ENCODE results near the gene SWAP70. TPM values are rescaled to one million over a fixed set of nuclear protein-coding genes. Genes with fewer than 3 reads are reported as not detected.

The SWAP70 gene
- total RNA-seq, 2 experiments from 2014 or later = 9.0 to 10.3 TPM

DNA sequence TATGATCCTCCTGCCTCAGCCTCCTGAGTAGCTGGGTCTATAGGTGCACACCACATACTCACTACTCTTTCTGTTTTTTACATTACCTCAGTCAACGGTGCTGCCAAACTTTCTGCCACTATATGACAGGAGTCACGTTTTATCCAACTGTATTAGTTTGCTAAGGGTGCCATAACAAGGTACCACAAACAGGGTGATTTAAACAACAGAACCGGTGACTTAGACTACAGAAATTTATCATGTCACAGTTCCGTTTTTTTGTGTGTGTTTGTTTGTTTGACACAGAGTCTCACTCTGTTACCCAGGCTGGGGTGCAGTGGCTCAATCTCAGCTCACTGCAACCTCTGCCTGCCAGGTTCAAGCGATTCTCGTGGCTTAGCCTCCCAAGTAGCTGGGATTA, 6.3 kb upstream of the SWAP70 start:
- no peak for DNase-seq
- H3K27me3 Mint-ChIP-seq = peaks cover 16% of the 10 kb centered on the region
- H3K36me3 Mint-ChIP-seq (ENCODE audit: low read depth) = no peaks in the 10 kb centered on the region
- ChIA-PET CTCF (no interaction called here), POLR2A (no interaction called here)
- H3K4me3 Mint-ChIP-seq = no peak overlapping the region
- no peaks in the 10 kb centered on the region for H3K9me3 Mint-ChIP-seq
- no peak overlapping the region for H3K27ac Mint-ChIP-seq
- peaks cover 6% of the 10 kb centered on the region for H3K4me1 Mint-ChIP-seq

DNA sequence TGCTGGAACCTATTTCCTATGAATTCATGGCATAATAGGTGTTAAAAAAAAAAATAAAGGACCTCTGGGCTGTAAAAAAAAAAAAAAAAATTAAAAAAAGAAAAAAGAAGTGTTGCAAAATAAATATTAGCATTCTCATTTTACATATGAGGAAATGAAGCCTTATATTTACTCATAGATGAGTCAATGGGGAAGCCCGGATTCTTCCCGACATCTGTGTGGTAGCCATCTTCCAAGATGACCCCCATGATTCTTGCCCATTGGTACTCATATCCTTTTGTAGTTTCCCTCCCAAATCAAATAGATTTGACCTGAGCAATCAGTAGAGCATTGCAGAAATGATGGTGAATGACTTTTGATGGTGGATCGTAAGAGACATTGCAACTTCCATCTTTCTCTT, 3.0 kb upstream of the SWAP70 start:
- no peak for DNase-seq
- peaks cover 37% of the 10 kb centered on the region for H3K27me3 Mint-ChIP-seq
- H3K9me3 Mint-ChIP-seq = peaks cover 6% of the 10 kb centered on the region
- POLR2A ChIA-PET = no interaction called here
- H3K36me3 Mint-ChIP-seq (ENCODE audit: low read depth) = peaks cover 6% of the 10 kb centered on the region
- CTCF ChIA-PET = interaction anchor here (1.3 to 1.4 kb wide), 2 partner anchors 29 to 87 kb away, joined by 3 read pairs; no protein-coding TSS in a partner anchor
- H3K27ac Mint-ChIP-seq = no peak overlapping the region
- no peak overlapping the region for H3K4me3 Mint-ChIP-seq
- H3K4me1 Mint-ChIP-seq = peaks cover 23% of the 10 kb centered on the region

DNA sequence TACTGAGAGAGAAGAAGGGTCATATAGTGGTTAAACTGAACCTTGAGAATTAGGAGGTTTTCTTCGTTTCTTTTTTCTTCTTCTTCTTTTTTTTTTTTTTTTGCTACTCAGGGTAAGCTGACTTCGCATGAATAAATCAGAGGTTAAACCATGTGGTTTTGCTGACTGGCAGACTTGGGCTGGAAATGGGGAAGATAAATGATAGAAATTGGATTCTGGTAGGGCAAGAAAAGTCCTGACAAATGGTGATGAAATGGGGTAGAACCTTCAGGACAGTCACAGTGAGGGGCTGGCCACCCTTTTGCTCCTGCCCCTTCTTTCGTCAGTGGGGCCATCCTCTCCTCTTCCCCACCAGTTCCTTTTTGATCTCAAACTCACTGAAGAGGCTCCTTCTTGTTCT, 1.6 kb upstream of the SWAP70 start:
- Mint-ChIP-seq H3K27ac (no peak overlapping the region), H3K27me3 (peaks cover 37% of the 10 kb centered on the region), H3K4me1 (peaks cover 23% of the 10 kb centered on the region), H3K9me3 (peaks cover 15% of the 10 kb centered on the region), H3K36me3 (ENCODE audit: low read depth) (peaks cover 11% of the 10 kb centered on the region), H3K4me3 (peak overlapping the region; percentile 30)
- CTCF ChIA-PET = interaction anchor here (0.6 to 1.4 kb wide), 3 partner anchors 30 to 86 kb away, joined by 3 read pairs; no protein-coding TSS in a partner anchor
- POLR2A ChIA-PET = no interaction called here
- DNase-seq = no peak

DNA sequence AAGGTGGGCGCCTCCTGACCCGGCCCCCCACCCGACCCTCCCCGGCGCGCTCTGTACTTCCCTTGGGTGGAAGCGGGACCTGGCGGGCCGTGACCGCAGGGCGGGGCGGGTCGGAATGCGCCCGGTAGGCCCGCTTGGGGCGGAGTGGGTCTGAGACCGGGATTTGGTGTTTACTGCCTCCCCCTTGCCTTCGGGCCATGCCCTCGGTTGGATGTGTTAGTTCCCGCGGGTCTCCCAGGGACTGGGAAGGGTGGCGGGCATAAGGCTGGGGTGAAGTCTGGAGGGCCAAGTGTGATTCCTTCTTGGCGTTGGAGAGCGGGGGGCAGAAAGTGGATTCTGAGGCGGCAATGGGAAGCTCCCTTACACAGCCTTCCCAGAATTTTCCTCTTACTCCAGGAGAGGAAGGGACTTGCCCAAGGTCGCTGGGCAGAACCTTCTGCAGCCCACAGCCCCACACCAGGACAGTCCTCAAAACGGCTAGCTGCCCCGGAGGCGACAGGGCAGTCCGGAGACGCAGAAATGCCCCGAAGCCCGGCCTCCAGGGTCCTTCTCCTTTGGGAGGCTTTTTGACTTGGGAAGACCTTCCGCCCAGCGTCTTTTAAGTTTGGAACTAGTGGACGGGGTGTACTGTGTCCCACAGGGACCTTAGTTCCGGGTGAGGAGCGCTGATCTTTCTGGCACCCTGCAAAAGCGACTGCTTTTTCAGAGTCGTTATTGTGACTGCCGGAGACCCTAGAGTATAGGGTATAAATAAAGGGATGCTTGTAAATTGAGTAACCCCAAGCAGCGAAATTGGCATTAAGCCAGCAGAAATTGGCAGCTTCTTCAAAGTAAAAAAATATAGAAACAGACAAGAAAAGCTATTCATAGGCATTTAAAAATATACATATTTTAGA, 647 bp downstream of the SWAP70 start:
- DNase-seq = no peak
- POLR2A ChIA-PET = interaction anchor here (0.7 kb wide), 1 partner anchor 982 kb away, joined by 3 read pairs; no protein-coding TSS in a partner anchor
- H3K9me3 Mint-ChIP-seq = peaks cover 15% of the 10 kb centered on the region

DNA sequence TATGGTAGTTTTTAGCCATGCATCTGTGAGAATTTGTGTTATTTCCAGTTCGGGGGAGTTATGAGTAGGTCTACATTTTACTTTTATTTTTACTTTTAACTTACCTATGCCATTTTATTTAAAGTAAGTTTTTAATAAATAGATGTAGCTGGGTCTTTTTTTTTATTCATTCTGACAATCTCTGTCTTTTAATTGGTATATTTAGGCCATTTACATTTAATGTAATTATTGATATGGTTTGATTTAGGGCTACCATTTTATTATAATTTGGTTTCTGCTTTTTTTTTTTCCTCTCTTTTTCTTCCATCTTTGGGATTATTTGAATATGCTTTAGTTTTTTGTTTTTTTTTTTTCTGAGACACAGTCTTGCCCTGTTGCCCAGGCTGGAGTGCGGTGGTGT, 1.9 kb downstream of the SWAP70 start:
- Mint-ChIP-seq H3K4me1 (peaks cover 23% of the 10 kb centered on the region), H3K36me3 (ENCODE audit: low read depth) (peaks cover 14% of the 10 kb centered on the region), H3K4me3 (peak overlapping the region; percentile 27), H3K27me3 (peaks cover 39% of the 10 kb centered on the region), H3K27ac (no peak overlapping the region), H3K9me3 (peaks cover 15% of the 10 kb centered on the region)
- POLR2A ChIA-PET = no interaction called here
- DNase-seq = no peak
- CTCF ChIA-PET = no interaction called here

More for the DNA sequence above, 647 bp downstream of the SWAP70 start:
- Mint-ChIP-seq H3K27ac (peak overlapping the region; percentile 62), H3K4me3 (peak overlapping the region; percentile 82), H3K4me1 (peaks cover 23% of the 10 kb centered on the region), H3K36me3 (ENCODE audit: low read depth) (peaks cover 14% of the 10 kb centered on the region), H3K27me3 (peaks cover 37% of the 10 kb centered on the region)
- CTCF ChIA-PET = interaction anchor here (1.3 kb wide), 1 partner anchor 25 kb away, joined by 4 read pairs; no protein-coding TSS in a partner anchor

DNA sequence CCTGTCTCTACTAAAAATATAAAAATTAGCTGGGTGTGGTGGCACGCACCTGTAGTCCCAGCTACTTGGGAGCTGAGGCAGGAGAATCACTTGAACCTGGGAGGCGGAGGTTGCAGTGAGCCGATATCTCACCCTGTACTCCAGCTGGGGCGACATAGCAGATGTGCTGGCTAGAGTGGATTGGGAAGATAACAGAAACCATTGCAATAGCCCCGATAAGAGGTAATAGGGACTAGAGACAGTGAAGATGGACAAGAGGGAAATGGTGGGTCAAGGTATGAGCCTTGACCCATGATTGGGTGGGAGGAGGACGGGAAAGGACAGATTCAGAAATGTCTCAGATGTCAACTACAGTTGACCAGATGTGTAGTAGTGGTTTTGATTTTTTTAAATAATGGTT, 6.1 kb downstream of the SWAP70 start:
- peaks cover 11% of the 10 kb centered on the region for H3K36me3 Mint-ChIP-seq (ENCODE audit: low read depth)
- no peak overlapping the region for H3K4me3 Mint-ChIP-seq
- peaks cover 5% of the 10 kb centered on the region for H3K4me1 Mint-ChIP-seq
- POLR2A ChIA-PET = no interaction called here
- no peak overlapping the region for H3K27ac Mint-ChIP-seq
- H3K27me3 Mint-ChIP-seq = peaks cover 10% of the 10 kb centered on the region
- DNase-seq = no peak
- peaks cover 15% of the 10 kb centered on the region for H3K9me3 Mint-ChIP-seq
- CTCF ChIA-PET = no interaction called here

DNA sequence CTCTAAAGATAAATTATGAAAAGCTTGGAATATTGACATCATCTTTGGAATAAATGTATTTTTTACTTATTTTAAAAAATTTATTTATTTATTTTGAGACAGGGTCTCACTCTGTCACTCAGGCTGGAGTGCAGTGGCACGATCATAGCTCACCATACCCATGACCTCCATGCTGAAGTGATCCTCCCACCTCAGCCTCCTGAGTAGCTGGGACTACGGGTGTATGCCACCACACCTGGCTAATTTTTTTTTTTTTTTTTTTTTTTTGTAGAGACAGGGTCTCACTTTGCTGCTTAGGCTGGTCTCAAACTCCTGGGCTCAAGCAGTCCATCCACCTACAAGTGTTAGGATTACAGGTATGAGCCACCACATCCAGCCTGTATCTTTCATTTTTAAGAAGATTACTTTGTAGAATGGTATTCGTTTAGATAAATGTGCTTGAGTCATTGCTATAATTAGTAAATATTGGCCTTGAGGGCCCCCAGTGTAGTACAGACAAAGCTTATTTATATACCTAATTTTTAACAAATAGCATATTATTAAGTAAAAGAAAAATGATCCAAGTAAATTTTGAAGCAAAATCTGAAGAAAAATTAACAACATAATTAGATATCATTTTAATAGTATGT, 8.5 kb downstream of the SWAP70 start:
- POLR2A ChIA-PET = interaction anchor here (0.5 kb wide), 1 partner anchor 642 kb away, joined by 3 read pairs; no protein-coding TSS in a partner anchor
- no peak for DNase-seq
- no peak overlapping the region for H3K4me3 Mint-ChIP-seq
- H3K9me3 Mint-ChIP-seq = no peaks in the 10 kb centered on the region
- H3K27me3 Mint-ChIP-seq = peaks cover 5% of the 10 kb centered on the region
- H3K4me1 Mint-ChIP-seq = no peaks in the 10 kb centered on the region
- H3K36me3 Mint-ChIP-seq (ENCODE audit: low read depth) = peaks cover under 1% of the 10 kb centered on the region
- no peak overlapping the region for H3K27ac Mint-ChIP-seq
- CTCF ChIA-PET = no interaction called here

DNA sequence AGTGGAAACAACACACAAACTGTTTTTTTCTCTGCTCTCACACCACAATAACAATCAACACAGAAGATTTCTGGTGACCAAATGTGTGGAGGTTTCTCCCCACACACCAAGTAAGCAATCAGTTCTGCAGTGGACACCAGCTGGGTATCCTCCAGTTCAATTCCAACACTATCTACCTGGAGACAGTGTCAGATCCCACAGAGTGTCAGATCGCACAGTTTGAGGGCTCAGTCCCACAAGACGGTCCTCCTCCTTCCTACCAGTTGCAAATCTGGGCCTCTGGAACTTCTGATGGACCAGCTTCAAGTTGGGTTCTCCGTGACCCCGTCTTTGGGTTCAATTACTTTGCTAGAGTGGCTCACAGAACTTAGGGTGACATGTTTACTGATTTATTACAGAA, 9.0 kb downstream of the SWAP70 start:
- H3K4me3 Mint-ChIP-seq = no peak overlapping the region
- H3K36me3 Mint-ChIP-seq (ENCODE audit: low read depth) = no peaks in the 10 kb centered on the region
- H3K4me1 Mint-ChIP-seq = no peaks in the 10 kb centered on the region
- POLR2A ChIA-PET = no interaction called here
- no peaks in the 10 kb centered on the region for H3K9me3 Mint-ChIP-seq
- H3K27ac Mint-ChIP-seq = no peak overlapping the region
- CTCF ChIA-PET = no interaction called here
- no peak for DNase-seq
- peaks cover 5% of the 10 kb centered on the region for H3K27me3 Mint-ChIP-seq

DNA sequence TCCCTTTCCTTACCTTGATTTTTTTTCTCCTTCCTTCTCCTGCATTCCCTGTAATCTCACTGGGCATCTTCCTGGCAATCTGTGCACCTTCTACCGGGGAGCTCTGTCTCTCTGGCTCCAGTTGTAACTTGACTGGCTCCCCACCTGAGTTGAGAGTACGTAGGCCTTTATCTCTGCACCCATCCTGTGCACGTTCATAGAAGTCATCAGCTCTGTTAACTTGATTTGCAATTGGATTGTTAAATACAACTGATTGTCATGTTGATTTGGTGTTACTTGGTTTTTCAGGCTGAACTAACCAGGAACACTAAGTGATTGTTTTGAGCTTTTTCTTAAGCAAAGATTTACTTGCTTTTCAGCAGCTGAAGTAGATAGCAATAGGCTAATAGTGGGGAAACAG, 11.8 kb downstream of the SWAP70 start:
- no peaks in the 10 kb centered on the region for H3K4me1 Mint-ChIP-seq

DNA sequence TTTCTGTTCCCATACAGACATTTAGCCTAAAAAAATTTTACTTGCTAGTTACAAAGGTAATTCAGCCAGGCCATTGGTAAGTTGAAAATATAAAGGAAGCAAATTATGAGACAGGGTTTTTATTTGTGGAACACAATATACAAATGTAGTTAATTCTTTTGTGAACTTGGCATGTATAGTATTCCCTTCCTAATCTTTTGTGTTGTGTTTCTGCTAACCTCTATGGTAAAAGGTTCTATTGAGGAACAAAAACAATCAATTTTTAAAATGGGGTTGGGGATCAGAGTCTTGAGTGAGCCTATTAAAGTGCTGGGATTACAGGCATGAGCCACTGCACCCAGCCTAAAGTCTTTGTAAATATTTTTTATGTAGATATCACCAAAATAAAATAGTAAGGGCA, 14.1 kb downstream of the SWAP70 start:
- Mint-ChIP-seq H3K27ac (no peak overlapping the region), H3K36me3 (ENCODE audit: low read depth) (no peaks in the 10 kb centered on the region), H3K4me3 (no peak overlapping the region), H3K9me3 (no peaks in the 10 kb centered on the region), H3K27me3 (no peaks in the 10 kb centered on the region), H3K4me1 (no peaks in the 10 kb centered on the region)
- DNase-seq = no peak
- POLR2A ChIA-PET = no interaction called here
- CTCF ChIA-PET = interaction anchor here (0.6 kb wide), 1 partner anchor 144 kb away, joined by 3 read pairs; no protein-coding TSS in a partner anchor

More for the DNA sequence above, 11.8 kb downstream of the SWAP70 start:
- no peak for DNase-seq
- ChIA-PET POLR2A (no interaction called here), CTCF (interaction anchor here (1.2 to 1.6 kb wide), 2 partner anchors 8 to 73 kb away, joined by 3 to 4 read pairs; no protein-coding TSS in a partner anchor)
- Mint-ChIP-seq H3K27ac (no peak overlapping the region), H3K9me3 (no peaks in the 10 kb centered on the region), H3K36me3 (ENCODE audit: low read depth) (no peaks in the 10 kb centered on the region), H3K4me3 (no peak overlapping the region), H3K27me3 (no peaks in the 10 kb centered on the region)

DNA sequence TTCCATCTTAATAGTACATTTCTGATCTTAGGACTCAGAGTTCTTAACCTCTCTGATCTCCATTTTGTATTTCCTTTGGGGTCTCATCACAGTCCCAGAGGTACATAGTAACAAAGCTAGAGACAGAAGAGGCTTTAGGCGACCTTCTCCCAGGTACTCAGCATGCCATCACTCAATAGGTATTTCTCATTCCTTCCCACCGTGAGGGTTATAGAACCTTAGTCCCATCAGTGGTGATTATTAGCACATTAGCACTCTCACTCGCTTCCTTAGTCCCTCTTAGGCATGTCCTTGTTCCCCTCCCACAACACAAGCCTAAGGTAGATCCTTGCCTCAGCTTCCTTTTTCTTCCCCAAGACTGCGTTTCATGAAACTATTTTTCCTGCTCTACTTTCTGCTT, 14.7 kb downstream of the SWAP70 start:
- H3K9me3 Mint-ChIP-seq = no peaks in the 10 kb centered on the region
- H3K36me3 Mint-ChIP-seq (ENCODE audit: low read depth) = no peaks in the 10 kb centered on the region
- H3K4me3 Mint-ChIP-seq = no peak overlapping the region
- H3K4me1 Mint-ChIP-seq = no peaks in the 10 kb centered on the region
- POLR2A ChIA-PET = no interaction called here
- CTCF ChIA-PET = interaction anchor here (0.5 kb wide), 1 partner anchor 46 kb away, joined by 3 read pairs; no protein-coding TSS in a partner anchor
- H3K27me3 Mint-ChIP-seq = no peaks in the 10 kb centered on the region
- H3K27ac Mint-ChIP-seq = no peak overlapping the region
- no peak for DNase-seq

DNA sequence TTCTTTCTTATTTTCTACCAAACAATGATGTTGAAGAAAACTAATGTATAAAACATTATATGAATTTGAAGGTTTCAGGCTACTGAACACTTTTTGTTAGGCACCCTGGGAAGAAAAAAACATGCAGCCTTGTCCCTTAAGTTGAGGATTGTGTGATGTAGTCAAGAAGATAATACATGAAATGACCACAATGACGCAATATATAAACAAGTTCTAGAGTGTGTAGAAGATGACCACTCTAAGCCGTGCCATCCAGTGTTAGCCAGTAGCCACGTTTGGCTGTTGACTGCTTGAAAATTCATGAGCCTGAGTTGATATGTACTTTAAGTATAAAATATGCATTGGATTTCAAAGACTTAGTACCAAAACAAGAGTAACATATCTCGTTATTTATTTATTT, 16.2 kb downstream of the SWAP70 start:
- no peak overlapping the region for H3K27ac Mint-ChIP-seq
- no peaks in the 10 kb centered on the region for H3K4me1 Mint-ChIP-seq
- no peak for DNase-seq
- no peaks in the 10 kb centered on the region for H3K36me3 Mint-ChIP-seq (ENCODE audit: low read depth)
- ChIA-PET POLR2A (no interaction called here), CTCF (no interaction called here)
- no peaks in the 10 kb centered on the region for H3K27me3 Mint-ChIP-seq
- H3K9me3 Mint-ChIP-seq = no peaks in the 10 kb centered on the region
- H3K4me3 Mint-ChIP-seq = no peak overlapping the region

DNA sequence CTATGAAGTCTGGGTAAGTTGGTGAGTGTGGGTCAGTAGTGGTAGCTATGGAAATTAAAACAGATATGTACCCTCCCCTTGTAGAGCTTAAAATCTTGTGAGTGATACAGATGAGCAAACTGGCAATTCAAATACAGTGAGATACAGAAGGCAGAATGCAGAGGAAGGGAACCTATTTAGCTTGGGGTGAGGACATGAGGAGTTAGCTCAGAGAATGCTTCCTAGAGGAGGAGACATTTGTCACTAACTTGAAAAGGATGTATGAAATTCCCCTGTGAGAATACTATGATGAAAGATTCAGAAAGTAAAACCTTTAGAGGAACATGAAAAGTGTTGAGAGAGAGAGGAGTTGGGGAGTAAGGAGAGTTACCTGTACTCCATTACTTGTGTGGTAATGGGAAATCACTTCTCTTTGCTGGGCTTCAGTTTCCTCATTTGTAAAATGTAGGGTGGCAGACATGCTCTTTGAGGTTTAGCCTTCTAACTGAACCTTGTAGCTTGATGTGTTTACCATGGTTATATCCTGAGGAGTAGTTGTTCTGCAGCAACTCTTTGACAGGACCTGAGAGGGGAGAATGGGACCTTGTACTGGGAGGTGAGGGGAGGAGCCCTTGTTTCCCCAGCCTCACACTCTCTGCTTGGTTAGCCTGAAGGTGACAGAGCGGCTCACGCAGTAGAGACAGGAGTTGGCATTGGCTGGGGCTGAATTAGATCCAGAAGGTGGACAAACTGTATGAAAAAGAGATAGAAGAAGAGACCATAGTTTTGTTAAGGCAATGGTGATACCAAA, 17.9 kb downstream of the SWAP70 start:
- POLR2A ChIA-PET = no interaction called here
- CTCF ChIA-PET = no interaction called here
- Mint-ChIP-seq H3K36me3 (ENCODE audit: low read depth) (no peaks in the 10 kb centered on the region), H3K4me3 (no peak overlapping the region), H3K27ac (no peak overlapping the region), H3K27me3 (no peaks in the 10 kb centered on the region), H3K4me1 (no peaks in the 10 kb centered on the region), H3K9me3 (no peaks in the 10 kb centered on the region)
- DNase-seq = no peak
